NB4 (cell line): ENCODE measurements around the gene SPSB1.

ENCODE experiments used
- CTCF ChIP-seq: IDR thresholded peaks from one replicate; pipeline ENCODE4 v1.5.1; 2012; ENCODE audit warnings: low read depth, low read length
- POLR2A ChIP-seq: IDR thresholded peaks from 2 replicates; pipeline ENCODE4 v1.6.1; 2011; ENCODE audit warnings: mild to moderate bottlenecking; ENCODE audit not compliant: insufficient read length; ENCODE audit errors: extremely low read depth

- no peak for TF ChIP-seq CTCF
- no peak for TF ChIP-seq POLR2A
These were observed 108.4 kb downstream of the SPSB1 start for GRCh38 chr1:9401080-9401453.
